Mammary epithelial cell (primary cell): ENCODE measurements around the gene RAB11FIP4.

Source experiments
- CTCF ChIP-seq, 2 donors: IDR thresholded peaks in 1 of 2; conservative IDR thresholded peaks in 1 of 2; 2 replicates each; pipeline ENCODE4 v1.5.1; 2011 to 2012; ENCODE audit warnings: inconsistent platforms in 2 of 2, low read length in 2 of 2, mild to moderate bottlenecking in 2 of 2, control low read depth in 1 of 2, low read depth in 1 of 2; ENCODE audit not compliant: insufficient read depth in 1 of 2; ENCODE audit errors: extremely low read depth in 1 of 2
- EZH2 ChIP-seq: IDR thresholded peaks from 2 replicates; pipeline ENCODE4 v1.6.1; 2012; ENCODE audit warnings: low read length, inconsistent platforms, borderline replicate concordance

GRCh38 chr17:31462261-31462660 is 70.8 kb downstream of the RAB11FIP4 start:
- TF ChIP-seq CTCF (conservative IDR thresholded peaks at IDR 0.05 in 1 of 2, IDR thresholded peaks at IDR 0.05 in 1 of 2; ENCODE audit: extremely low read depth in 1 of 2, insufficient read depth in 1 of 2, low read depth in 1 of 2, low read length in 2 of 2) (no peak), EZH2 (no peak)
